Measurements from ENCODE around the gene LTC4S. TPM values are rescaled to one million over a fixed set of nuclear protein-coding genes. Genes with fewer than 3 reads are reported as not detected.

LTC4S gene
- total RNA-seq, 1 donor from 2014 or later, result 2.6 TPM

DNA sequence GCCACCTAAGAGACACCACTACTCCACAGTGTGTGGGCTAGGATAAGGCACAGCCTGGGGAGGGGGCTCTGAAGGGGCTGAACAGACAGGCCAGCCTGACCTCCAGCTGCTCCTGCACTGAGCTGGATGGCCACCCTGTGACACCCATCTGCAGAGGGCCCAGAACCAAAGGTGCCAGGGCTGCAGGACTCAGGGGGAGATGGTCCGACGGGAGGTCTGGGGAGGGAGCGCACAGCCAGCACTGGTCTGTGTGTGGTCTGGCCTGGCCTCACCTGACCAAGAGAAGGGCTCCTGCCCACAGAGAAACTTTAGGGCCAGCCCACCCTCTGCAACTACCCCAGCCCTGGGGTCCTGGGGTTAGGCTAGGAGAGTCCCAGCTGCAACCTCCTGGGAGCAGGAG is 789 bp downstream of the LTC4S start:
- DNase-seq (ENCODE audit: low spot score), result no peak

DNA sequence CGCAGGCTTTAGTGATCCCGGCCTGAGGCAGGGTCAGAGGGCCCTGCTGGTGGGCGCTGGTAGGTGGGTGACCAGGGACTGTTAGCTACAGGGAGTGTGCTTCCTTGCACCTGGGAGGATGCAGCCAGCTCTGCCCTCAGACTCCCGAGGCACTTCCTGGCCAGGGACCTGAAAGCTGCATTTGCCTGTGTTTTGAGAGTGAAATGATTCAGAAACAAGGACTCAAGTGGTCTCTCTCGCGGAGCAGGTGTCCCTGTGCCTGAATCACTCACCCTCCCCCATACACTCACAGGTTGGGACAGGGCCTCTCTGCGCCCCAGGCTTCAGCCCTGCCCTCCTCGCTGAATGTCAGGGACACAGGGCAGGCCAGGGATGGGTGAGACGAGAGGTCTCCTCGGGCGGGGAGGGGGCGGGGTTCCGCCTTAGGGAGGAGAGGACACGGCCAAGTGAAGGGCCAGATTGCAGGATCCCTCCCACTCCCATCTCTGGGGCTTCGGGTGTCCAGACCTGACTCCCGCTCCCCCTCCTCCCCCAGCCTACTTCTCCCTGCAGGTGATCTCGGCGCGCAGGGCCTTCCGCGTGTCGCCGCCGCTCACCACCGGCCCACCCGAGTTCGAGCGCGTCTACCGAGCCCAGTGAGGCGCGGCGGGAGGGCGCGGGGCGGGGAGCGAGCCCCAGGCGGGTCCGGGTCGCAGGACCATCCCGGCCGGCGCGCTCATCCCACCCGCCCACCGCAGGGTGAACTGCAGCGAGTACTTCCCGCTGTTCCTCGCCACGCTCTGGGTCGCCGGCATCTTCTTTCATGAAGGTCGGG is 1.5 kb downstream of the LTC4S start:
- no peak for DNase-seq (ENCODE audit: low spot score)
- ATAC-seq, result no peak

More for the DNA sequence above, 789 bp downstream of the LTC4S start:
- no peak for ATAC-seq

DNA sequence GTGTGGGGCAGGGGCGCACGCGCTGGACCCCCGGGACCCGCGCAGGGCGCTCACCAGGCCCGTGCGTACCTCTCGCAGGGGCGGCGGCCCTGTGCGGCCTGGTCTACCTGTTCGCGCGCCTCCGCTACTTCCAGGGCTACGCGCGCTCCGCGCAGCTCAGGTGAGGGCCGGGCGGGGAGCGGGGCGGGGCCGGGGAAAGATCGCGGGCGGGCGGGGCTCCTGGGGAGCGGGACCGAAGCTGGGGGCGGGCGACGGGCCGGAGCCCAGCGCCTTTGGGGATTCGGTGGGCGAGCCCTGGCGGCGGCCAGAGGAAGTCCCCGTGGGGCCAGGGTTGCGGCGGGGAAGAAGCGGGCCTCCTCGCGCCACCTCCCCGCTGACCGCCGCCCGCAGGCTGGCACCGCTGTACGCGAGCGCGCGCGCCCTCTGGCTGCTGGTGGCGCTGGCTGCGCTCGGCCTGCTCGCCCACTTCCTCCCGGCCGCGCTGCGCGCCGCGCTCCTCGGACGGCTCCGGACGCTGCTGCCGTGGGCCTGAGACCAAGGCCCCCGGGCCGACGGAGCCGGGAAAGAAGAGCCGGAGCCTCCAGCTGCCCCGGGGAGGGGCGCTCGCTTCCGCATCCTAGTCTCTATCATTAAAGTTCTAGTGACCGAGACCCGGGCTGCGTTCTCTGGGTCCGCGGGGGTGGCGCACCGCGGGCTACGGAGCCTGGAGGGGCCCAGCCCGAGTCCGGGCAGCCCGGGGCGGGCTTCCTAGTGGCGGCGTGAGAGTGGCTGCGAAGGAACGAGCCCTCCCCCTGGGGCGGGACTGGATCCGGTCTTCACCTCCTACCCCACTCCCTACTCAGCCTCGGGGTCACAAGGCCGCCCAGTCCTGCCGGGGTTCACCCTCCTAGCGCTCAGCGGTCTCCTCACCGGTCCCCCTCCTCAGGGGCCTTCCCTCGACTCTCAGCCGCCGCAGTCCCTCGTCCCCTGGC is 2.4 kb downstream of the LTC4S start:
- peak; percentile 86 for DNase-seq (ENCODE audit: low spot score)
- peak; percentile 84 for ATAC-seq

DNA sequence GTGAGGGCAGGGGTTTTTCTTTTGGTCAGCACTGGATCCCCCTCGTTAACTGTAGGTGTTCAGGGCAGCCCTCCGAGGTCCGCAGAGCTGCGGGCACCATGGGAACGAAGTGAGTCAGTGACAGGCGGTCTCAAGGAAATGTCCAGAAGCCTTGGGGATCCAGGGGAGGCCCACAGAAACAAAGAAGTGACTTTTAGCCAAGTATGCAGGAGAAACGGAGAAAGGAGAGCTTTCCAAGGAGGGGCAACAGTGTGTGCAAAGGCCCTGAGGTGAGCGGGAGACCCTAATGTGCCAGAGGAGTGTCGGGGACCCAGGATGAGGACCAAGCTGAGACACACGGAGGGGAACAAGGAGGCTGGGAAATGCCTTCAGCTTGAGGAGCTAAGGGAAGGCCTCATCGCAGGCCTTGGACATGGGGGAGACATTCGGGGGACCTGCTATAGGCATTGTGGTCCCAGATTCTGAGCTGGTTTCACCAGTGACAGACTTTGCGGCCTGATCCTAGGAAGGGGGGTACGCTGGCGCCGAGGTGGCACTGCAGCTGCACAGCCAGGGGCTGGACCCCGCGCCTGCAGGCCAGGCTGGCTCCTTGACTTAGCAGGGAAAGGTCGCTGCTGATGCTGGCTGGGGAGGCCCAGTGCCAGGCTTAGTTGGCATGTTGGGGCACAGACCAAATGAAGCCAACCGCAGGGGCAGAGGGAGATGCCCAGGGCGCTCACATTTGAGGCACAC is 3.3 kb downstream of the LTC4S start:
- ATAC-seq, result no peak
- no peak for DNase-seq (ENCODE audit: low spot score)

DNA sequence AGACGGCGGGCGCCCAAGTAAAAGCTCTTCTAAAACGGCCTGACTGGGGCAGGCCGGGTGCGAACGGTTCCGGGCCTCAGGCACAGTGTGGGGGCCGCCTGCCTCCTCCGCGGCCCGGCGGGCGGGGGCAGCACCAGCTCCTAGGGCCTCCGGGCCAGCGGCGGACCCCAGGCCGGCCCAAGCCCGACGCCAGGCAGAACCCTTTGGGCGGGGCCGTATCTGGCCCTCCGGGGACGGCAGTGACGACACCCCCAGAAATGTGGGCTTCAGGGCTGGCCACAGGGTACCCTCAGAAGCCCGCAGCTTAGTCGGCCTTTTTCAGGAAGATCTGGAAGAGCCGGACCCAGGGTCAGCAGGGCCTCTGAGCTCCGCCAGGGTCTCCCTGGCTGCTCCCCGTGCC is 4.0 kb downstream of the LTC4S start:
- ATAC-seq (no peak), DNase-seq (ENCODE audit: low spot score) (no peak)

DNA sequence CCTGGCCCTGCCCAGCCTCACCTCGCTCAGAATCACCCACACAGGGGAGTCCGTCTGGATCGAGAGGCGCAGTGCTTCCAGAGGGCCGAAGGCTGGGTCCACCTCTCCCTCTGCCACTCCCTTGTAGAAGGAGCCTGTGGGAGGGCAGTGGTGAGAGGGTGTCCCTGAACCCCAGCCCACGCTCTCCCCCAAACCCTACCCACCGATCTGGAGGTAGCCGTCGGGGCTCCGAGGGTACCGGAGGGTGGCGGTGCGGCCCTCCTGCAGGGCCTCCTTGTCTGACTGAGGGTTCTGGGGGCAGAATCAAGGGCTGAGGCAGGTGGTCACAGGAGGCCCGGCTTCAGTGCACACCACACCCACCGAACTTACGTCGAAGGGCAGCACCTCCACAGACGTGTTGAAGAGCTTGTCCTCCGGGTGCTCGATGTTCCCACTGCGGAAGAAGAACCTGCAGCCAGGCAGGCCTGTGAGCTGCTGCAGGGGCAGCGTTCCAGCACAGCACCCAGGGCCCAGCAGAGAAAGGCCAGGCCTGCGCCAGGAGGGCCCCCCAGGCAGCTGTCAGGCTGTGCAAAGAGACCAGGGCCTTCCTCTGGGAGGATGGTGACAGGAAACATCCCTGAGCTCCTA is 4.5 kb downstream of the LTC4S start:
- ATAC-seq, result no peak
- DNase-seq (ENCODE audit: low spot score), result no peak

DNA sequence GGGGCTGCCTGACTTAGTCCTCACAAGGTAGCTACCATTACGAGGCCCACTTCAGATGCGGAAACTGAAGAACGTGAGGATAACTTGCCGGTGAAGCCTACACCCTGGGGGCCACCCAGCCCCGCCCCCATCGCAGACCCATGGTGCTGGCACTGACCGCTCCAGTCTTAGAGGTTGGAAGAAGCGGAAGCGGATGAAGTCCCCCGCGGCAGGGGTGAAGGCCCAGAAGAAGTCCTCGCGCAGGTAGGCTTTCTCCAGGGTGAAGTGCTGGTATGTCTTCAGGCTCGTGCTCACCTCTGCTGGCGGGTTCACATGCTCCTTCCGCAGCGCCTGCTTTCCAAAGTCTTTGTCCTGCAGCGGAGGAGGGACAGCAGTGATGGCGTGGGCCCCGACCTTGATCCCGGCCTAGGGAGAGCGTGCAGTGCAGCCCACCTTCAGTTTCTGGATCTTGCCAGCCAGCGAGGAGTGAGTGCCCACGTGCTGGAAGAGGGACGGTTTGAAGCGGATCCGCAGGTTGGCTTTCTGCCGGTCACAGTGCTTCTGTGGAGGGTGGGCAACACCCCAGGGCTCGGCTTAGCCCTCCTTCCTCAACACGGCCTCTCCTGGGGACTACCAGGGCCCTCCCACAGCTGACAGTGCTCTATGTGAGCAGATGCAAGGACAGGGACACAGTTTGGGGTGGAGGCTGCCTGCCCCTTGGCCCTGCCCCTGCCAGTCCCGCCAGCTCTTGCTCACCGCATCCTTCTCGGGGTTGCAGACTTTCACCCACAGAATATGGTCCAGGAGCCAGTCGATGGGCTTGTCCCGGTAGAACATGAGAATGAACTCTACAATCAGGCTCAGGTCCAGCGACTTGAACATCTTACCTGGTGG is 5.2 kb downstream of the LTC4S start:
- no peak for DNase-seq (ENCODE audit: low spot score)
- no peak for ATAC-seq

DNA sequence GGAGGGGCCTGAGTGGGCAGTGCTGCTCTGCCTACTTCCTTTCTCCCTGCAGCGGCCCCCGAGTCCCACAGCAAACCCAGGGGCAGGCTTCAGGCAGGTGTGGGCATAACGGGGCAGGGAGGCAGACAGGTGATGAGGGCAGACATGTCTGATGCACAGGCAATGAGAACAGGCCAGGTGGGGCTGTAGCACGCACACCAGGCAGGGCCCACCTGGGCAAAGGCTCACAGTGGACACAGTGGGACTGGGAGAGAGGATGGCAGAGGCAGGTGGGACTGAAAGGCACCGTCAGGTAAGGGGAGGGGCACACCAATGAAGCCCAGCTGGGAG is 5.8 kb downstream of the LTC4S start:
- ATAC-seq, result no peak
- DNase-seq (ENCODE audit: low spot score), result no peak

DNA sequence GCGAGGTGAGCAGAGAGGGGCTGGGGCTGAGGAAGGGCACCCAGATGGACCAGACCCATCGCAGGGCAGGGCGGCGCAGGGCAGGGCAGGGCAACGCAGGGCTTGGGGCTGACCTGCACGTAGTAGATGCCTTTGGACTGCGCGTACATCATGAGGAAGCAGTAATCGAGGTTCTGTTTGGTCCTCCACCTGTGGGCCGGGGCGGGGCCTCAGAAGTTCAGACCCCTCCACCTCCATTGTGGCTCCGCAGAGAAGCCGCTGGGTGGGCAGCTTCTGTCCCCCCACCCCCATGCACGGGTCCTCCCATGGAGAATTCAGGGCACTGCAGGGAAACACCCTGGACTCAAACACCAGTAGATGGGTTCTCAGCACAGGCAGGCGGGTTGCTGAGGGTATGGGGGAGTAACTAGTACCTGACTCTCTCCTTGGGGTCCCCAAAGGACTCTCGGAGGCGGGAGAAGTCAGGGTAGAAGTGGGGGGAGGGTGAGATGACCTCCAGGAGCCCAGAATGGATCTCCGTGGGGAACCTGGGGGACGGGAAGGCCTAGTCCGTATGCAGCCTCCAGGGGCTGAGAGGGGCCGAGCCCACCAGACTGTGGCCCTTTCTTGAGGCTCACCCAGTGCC is 6.4 kb downstream of the LTC4S start:
- ATAC-seq (no peak), DNase-seq (ENCODE audit: low spot score) (no peak)

DNA sequence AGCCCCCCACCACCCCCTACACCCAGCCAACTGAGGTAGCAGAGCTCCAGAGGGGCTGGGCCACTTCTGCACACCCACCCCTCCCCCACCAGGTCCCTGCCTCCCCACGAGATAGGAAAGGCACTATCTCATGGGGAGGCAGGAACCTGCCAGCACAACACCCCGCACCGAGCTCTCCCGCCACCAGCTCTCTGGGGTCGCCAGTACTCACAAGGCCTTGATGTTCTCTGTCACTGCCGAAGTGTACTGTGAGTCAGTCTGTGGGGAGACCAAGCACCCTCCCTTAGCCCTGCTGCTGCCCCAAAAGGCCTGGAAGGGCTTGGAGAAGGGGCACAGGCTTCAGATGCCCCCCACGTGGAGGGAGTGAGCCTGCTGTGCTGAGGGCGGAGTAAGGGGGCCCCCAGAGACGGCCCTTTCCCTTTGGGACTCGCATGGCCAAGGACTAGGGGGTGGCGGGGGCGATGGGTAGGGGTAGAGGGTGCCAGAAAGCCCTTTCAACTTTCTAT is 7.0 kb downstream of the LTC4S start:
- no peak for DNase-seq (ENCODE audit: low spot score)

DNA sequence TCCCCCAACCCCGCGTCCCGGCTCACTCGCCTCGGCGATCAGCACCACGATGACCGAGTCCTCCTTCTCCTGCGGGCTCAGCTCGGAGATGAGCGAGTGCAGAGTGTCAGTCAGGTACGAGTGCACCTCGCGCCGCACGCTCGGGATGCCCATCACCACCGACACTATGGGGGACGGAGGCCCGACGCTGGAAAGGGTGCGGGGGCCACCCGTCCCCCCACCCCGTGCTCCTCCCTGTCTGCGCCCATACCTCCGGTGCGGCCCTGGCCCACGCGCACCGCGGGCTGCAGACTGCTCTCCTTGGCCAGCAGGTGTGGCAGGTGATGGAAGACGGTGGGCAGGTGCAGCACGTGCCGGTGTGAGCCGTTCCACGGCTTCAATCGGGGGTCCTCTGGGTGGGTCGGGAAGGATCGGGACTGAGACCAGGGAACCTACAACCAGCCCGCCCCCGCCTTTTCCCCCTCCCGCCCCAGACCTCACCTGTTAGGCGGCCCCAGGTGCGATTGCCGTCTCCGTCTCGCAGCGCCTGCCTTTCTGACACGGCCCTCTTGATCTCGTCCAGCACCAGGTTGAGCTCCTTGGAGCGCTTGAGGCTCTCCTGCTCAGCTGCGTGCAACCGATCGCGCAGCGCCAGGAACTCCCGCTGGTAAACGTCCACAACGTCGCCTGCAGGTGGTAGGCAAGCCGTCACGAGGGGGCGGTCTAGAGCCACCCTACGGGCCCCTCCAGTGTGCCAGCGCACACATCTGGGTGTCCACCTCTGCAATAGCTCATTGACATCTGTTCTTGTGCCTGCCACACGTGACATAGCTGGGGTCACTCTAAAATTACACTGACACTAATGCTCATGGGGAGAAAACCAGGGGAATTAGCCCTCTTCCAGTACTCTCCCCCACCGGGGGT is 7.8 kb downstream of the LTC4S start:
- peak; percentile 39 for ATAC-seq

More for the DNA sequence above, 7.0 kb downstream of the LTC4S start:
- ATAC-seq, result no peak

DNA sequence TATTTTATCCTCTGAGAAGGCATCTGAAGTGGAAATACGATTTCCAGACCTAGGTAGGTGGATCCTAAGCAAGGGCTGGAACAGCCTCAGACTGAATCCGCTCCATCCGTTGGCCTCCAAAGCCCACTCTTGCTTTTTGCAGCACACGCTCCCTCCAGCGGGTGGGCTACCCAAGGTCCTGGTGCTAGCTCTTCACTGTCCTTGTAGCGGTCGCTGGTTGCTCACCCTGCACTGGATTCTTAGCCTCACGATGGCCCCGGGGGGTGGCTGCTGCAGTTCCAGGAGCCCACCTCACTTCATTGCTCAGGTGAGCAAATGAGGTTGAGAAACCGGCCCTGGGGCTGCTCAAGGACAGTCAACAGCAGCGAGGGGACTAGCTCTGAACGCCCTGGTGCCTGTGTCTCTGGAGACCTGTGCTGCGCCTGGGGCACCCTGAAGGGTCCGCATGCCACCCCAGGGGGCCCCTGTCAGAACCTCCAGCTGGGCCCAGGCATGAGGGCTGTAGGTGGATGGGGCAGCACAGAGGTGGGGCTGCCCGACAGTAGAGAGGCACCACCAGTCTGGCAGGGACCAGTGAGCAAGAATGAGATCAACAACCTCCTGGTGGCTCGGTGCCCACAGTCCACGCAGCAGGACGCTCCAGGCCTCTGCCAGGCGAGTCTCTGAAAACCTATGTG is 8.6 kb downstream of the LTC4S start:
- ATAC-seq (peak; percentile 55), DNase-seq (ENCODE audit: low spot score) (peak; percentile 92)

More for the DNA sequence above, 7.8 kb downstream of the LTC4S start:
- DNase-seq (ENCODE audit: low spot score), result peak; percentile 83

DNA sequence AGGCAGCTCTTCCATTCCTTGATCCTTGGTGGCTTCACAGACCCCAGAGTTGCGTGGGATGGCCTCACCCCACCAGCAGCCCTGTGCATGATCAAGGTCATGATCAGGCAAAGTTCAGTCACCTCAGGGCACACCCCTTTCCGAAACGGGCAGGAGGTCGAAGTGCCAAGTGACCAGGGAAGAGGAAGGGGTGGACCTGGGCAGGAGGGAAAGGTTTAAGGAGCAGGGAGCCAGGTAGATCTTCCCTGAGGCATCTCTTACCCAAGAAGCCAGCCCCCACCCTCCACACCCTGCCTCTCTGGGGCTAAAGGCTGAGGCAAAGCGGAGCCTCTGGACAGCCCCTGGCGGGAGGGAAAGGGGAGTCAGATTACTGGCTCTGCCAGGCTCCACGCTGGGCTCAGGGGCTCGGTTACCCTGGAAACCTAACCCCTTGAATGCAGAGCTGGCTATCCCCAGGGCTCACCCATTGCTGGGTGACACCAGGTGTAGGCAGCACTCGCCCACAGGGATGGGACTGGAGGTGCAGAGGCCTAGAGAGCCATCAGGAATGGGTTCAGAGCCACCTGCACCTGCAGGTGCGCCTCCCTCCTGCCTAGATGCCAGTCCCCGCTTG is 9.3 kb downstream of the LTC4S start:
- DNase-seq (ENCODE audit: low spot score), result peak; percentile 90
- peak; percentile 39 for ATAC-seq

DNA sequence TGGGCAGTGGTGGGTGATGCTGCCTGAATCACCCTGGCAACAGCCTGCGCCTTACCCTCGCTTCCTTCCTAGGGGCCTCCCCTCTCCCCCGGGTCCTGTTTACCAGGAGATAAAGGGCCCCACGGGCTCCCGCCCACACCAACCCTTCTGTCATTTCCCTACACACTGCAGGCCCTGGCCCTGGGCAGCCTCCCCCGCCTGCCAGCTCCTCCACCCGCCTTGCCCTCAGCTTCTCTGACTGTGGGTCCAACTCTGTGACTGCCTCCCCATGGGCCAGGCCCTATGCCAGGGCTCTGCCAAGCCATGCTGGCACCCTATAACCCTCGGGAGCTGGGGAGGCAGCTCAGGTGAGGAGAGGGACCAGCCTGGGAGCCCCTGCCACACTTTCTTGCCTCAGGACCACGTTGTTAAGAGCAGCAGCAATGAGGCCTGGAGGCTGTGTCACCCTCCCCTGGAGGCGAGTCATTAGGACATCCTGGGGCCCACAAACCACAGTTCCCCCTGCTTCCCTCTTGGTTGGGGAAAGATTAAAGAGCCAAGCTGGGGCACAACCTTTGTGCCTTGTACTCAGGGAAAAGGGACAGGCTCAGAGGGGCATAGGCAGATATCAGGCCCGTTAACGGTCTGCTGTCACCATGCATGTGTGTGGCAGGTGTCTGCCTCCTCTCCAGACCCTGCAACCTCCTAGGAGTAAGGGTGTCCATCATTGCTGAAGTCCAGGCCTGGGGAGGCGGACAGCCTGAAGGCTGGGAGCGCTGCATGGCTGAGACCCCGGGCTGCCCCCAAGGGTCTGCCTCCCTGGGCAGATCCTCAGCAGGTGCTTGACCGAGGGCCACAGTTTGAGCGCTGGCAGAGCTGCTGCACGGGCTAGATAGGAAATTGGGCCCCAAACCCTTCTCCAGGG is 10.1 kb downstream of the LTC4S start:
- DNase-seq (ENCODE audit: low spot score) (no peak), ATAC-seq (peak; percentile 14)

DNA sequence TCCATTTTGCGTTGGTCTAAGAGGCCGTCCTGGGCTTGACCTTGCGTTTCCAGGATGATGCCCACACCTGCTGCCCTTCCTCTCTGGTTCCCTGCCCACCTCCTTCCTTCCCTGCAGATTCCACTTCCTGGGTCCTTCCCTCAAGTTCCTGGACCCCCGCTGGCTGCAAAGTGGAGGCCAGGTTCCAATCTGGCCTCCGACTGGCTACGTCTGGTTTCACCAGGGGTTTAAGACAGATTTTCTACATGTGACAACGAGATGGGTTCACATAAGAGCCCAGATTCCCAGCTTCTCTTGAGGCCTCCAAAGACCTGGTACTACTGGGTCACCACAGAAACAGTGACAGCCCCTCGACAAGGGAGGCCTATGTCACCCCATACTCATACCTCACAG is 10.8 kb downstream of the LTC4S start:
- DNase-seq (ENCODE audit: low spot score) (no peak), ATAC-seq (no peak)

DNA sequence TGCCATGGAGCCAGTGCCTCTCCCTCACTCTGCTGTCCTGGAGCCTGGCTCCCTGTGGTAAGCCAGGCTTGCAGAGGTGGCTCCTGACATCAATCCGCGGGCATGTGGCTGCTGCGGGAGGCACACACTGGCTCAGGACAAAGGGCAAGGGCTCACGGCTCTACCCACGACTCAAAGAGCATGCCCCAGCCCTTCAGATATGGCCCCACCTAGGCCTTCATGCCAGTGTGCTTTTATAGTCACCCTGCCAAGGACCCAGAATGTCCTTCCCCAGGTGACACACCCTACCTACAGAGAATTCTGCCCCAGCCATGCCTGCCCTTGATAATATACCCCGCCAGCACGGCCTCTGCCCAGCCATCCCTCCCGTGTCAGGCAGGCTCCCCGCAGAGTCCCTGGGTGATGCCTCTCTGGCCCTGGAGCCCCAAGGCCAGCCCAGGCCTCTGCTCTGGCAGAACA is 11.3 kb downstream of the LTC4S start:
- DNase-seq (ENCODE audit: low spot score), result peak; percentile 90
- peak; percentile 48 for ATAC-seq
